ENCODE measurements around the gene KCTD6.

DNA sequence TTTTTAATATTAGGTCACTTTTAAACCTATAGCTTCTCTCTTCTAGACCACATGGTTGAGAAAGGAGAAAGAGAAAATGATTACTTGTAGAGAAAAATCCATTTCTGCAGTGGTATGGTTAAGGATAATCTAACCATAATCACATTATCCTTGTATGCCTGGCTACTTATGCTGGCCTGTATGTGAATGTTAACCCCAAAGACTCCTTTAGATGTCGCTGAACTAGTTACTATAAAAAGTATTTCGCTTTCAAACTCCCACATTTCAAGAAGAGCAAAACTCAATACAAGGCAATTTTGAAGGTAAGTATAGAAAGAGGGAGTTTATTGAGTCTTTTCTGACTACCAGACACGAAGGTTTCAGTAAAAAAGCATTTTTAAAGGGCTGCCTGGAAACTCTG is 2.2 kb downstream of the KCTD6 start:
- TF ChIP-seq, protein P1, sequence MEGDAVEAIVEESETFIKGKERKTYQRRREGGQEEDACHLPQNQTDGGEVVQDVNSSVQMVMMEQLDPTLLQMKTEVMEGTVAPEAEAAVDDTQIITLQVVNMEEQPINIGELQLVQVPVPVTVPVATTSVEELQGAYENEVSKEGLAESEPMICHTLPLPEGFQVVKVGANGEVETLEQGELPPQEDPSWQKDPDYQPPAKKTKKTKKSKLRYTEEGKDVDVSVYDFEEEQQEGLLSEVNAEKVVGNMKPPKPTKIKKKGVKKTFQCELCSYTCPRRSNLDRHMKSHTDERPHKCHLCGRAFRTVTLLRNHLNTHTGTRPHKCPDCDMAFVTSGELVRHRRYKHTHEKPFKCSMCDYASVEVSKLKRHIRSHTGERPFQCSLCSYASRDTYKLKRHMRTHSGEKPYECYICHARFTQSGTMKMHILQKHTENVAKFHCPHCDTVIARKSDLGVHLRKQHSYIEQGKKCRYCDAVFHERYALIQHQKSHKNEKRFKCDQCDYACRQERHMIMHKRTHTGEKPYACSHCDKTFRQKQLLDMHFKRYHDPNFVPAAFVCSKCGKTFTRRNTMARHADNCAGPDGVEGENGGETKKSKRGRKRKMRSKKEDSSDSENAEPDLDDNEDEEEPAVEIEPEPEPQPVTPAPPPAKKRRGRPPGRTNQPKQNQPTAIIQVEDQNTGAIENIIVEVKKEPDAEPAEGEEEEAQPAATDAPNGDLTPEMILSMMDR (IDR thresholded peaks at IDR 0.05 in 8 of 11, conservative IDR thresholded peaks at IDR 0.05 in 3 of 11): no peak
- no peak for TF ChIP-seq POLR2A (IDR thresholded peaks at IDR 0.05)
- TF ChIP-seq POLR2AphosphoS5 (IDR thresholded peaks at IDR 0.05): no peak
